Activated CD4-positive, CD25-positive, alpha-beta regulatory T cell treated with anti-CD3 and anti-CD28 coated beads, Interleukin-2, amount 50 U/mL, for 24 hours (primary cell): Measurements from ENCODE around the gene HLA-G.
"Not testable (repeated sequence)": the region's sequence is repeated elsewhere in the genome, so short reads cannot be mapped to it uniquely, and the experiment has no call there.

Source experiments
- ATAC-seq, 2 donors: fragments of 150-1000 bp; cut with Tn5 transposase; one replicate each; pipeline ENCODE4 v1.10.0; 2021; ENCODE audit warnings: mild to moderate bottlenecking in 1 of 2, moderate library complexity in 1 of 2

Gene HLA-G

GRCh38 chr6:29827579-29828470 lies at the start of gene HLA-G:
Gene HLA-G, plus strand, starts transcription at chr6:29827825. Its CDS starts 20 bp downstream, at chr6:29827845.
- ATAC-seq = peak in 1 of 2 donors; percentile 22

- not testable (repeated sequence) for ATAC-seq
Observed at GRCh38 chr6:29780019-29780698, 47.5 kb upstream of the HLA-G start.

- ATAC-seq = no peak
Observed at GRCh38 chr6:29789176-29789575, 38.4 kb upstream of the HLA-G start.

GRCh38 chr6:29790626-29791025 lies 37.0 kb upstream of the HLA-G start:
- ATAC-seq = no peak

- no peak for ATAC-seq
Observed at GRCh38 chr6:29791162-29791561, 36.5 kb upstream of the HLA-G start.

GRCh38 chr6:29791786-29792122 lies 35.9 kb upstream of the HLA-G start:
- ATAC-seq = no peak

- peak; percentile 86 to 93 for ATAC-seq
Observed at GRCh38 chr6:29792123-29793035, 35.2 kb upstream of the HLA-G start.

GRCh38 chr6:29793036-29793356 lies 34.6 kb upstream of the HLA-G start:
- no peak for ATAC-seq

- no peak for ATAC-seq
Observed at GRCh38 chr6:29793796-29794195, 33.8 kb upstream of the HLA-G start.

GRCh38 chr6:29796026-29796425 lies 31.6 kb upstream of the HLA-G start:
- no peak for ATAC-seq

GRCh38 chr6:29797135-29797534 lies 30.5 kb upstream of the HLA-G start:
- no peak for ATAC-seq

- ATAC-seq = no peak
Observed at GRCh38 chr6:29797966-29798365, 29.7 kb upstream of the HLA-G start.

- no peak for ATAC-seq
Observed at GRCh38 chr6:29800254-29800653, 27.4 kb upstream of the HLA-G start.

- no peak for ATAC-seq
Observed at GRCh38 chr6:29806387-29806786, 21.2 kb upstream of the HLA-G start.

- no peak for ATAC-seq
Observed at GRCh38 chr6:29809249-29809648, 18.4 kb upstream of the HLA-G start.

- ATAC-seq = no peak
Observed at GRCh38 chr6:29810371-29810770, 17.3 kb upstream of the HLA-G start.

GRCh38 chr6:29811377-29811776 lies 16.2 kb upstream of the HLA-G start:
- ATAC-seq = no peak

- ATAC-seq = no peak
Observed at GRCh38 chr6:29813066-29813465, 14.6 kb upstream of the HLA-G start.

- ATAC-seq = no peak
Observed at GRCh38 chr6:29813809-29814208, 13.8 kb upstream of the HLA-G start.

- ATAC-seq = no peak
Observed at GRCh38 chr6:29814379-29815117, 13.1 kb upstream of the HLA-G start.

GRCh38 chr6:29815118-29815750 lies 12.4 kb upstream of the HLA-G start:
- ATAC-seq = no peak

GRCh38 chr6:29816030-29816429 lies 11.6 kb upstream of the HLA-G start:
- ATAC-seq = no peak
